PC-3 (cell line): ENCODE results near the gene CBARP. TPM values are rescaled to one million over a fixed set of nuclear protein-coding genes. Genes with fewer than 3 reads are reported as not detected.

ENCODE experiments used
- ATAC-seq: fragments of 200-7000 bp; cut with Tn5 transposase; 2 replicates; pipeline ENCODE4 v1.9.1; 2020; ENCODE audit warnings: mild to moderate bottlenecking, moderate library complexity
- BruUV-seq: library from RNA; stranded (reverse); fragments of 400-500 nt; replicated peaks from 2 replicates; lab custom pipeline; 2021; lab: Mats Ljungman, UMichigan
- CTCF ChIA-PET: fragments of 300-600 bp; sonication (Branson Sonifier 250); formaldehyde crosslinking; loops from one replicate; lab custom pipeline; 2022; ENCODE audit warnings: antibody characterized with exemption; lab: Charles Lee
- POLR2A ChIA-PET: fragments of 300-600 bp; sonication (Branson Sonifier 250); formaldehyde crosslinking; loops from one replicate; lab custom pipeline; 2022; ENCODE audit warnings: antibody characterized with exemption; ENCODE audit not compliant: unreplicated experiment; lab: Charles Lee
- DNase-seq: peaks from one replicate; pipeline ENCODE4 v3.0.0-alpha.2; 2015
- H2AFZ ChIP-seq: fragments of 300-600 bp; sonication (generic); 2 replicates; pipeline ENCODE4 v1.6.0; 2016; ENCODE audit warnings: antibody characterized with exemption, low read length
- H3F3A ChIP-seq: fragments of 300-600 bp; sonication (generic); one replicate; pipeline ENCODE4 v1.6.0; 2017; ENCODE audit warnings: antibody characterized with exemption, low read length, control low read depth, mild to moderate bottlenecking; ENCODE audit not compliant: unreplicated experiment
- H3K27ac ChIP-seq: fragments of 300-600 bp; sonication (generic); 2 replicates; pipeline ENCODE4 v1.5.1; 2016; ENCODE audit warnings: mild to moderate bottlenecking, low read length
- H3K27me3 ChIP-seq: fragments of 300-600 bp; sonication (generic); 2 replicates; pipeline ENCODE4 v1.6.1; 2016; ENCODE audit warnings: low read length, mixed read lengths
- H3K36me3 ChIP-seq: fragments of 300-600 bp; sonication (generic); 2 replicates; pipeline ENCODE4 v1.6.1; 2016; ENCODE audit warnings: low read depth, mixed run types, low read length, mixed read lengths
- H3K4me1 ChIP-seq: fragments of 300-600 bp; sonication (generic); 2 replicates; pipeline ENCODE4 v1.5.1; 2016; ENCODE audit warnings: low read length; ENCODE audit not compliant: insufficient read depth
- H3K4me2 ChIP-seq: fragments of 300-600 bp; sonication (generic); 2 replicates; pipeline ENCODE4 v1.6.0; 2016; ENCODE audit warnings: low read length
- H3K4me3 ChIP-seq: fragments of 300-600 bp; sonication (generic); 2 replicates; pipeline ENCODE4 v1.5.1; 2016; ENCODE audit warnings: mild to moderate bottlenecking, low read length, mixed read lengths
- H3K79me2 ChIP-seq: fragments of 300-600 bp; sonication (generic); 2 replicates; pipeline ENCODE4 v1.6.1; 2017; ENCODE audit warnings: low read length, mixed read lengths
- H3K9ac ChIP-seq: fragments of 300-600 bp; sonication (generic); 2 replicates; pipeline ENCODE4 v1.6.0; 2016; ENCODE audit warnings: mild to moderate bottlenecking, low read length
- H3K9me2 ChIP-seq: fragments of 300-600 bp; sonication (generic); replicated peaks from 2 replicates; pipeline ENCODE4 v1.6.1; 2016; ENCODE audit warnings: mixed run types, low read length, mixed read lengths
- H3K9me3 ChIP-seq: fragments of 300-600 bp; sonication (generic); 2 replicates; pipeline ENCODE4 v1.6.1; 2016; ENCODE audit warnings: low read length, mixed read lengths
- H4K20me1 ChIP-seq: fragments of 300-600 bp; sonication (generic); 2 replicates; pipeline ENCODE4 v1.6.1; 2016; ENCODE audit warnings: low read length, mixed read lengths
- CTCF ChIP-seq: fragments of 300-600 bp; sonication (generic); conservative IDR thresholded peaks from 2 replicates; pipeline ENCODE4 v1.5.1; 2017; ENCODE audit warnings: antibody characterized with exemption, low read depth, mild to moderate bottlenecking, low read length
- EZH2 ChIP-seq: fragments of 300-600 bp; sonication (generic); IDR thresholded peaks from one replicate; pipeline ENCODE4 v1.6.1; 2017; ENCODE audit warnings: antibody characterized with exemption, mild to moderate bottlenecking, low read length; ENCODE audit not compliant: unreplicated experiment
- EZH2phosphoT487 ChIP-seq: fragments of 300-600 bp; sonication (generic); IDR thresholded peaks from 2 replicates; pipeline ENCODE4 v1.6.1; 2018; ENCODE audit warnings: mild to moderate bottlenecking, antibody characterized with exemption, low read length, borderline replicate concordance
- intact Hi-C: fragments of 100-400 bp; cut with micrococcal nuclease; formaldehyde crosslinking; loops from 2 replicates; pipeline ENCODE4 v1.9.0; 2023
- total RNA-seq: library from RNA; depleted of rRNA; stranded (reverse); fragments of >200 nt; gene quantifications from 2 replicates; pipeline ENCODE4 v1.2.3, GENCODE V29; 2014

The CBARP gene
- total RNA-seq, 1 experiment from 2014 or later: 3.3 TPM

- peaks cover 14% of the 10 kb centered on the region for H3F3A ChIP-seq
- no peak overlapping the region for H2AFZ ChIP-seq
- no peaks in the 10 kb centered on the region for H3K9me3 ChIP-seq
- H3K9me2 ChIP-seq: no peaks in the 10 kb centered on the region
- no peak overlapping the region for H3K9ac ChIP-seq
- no peak for DNase-seq
- H3K27ac ChIP-seq: no peak overlapping the region
- peaks cover 43% of the 10 kb centered on the region for H3K79me2 ChIP-seq
- ChIA-PET POLR2A (no interaction called here), CTCF (interaction anchor here (0.5 kb wide), 1 partner anchor 9 kb away, joined by 7 read pairs; no protein-coding TSS in a partner anchor)
- ATAC-seq: no peak
- H3K4me1 ChIP-seq: peaks cover 44% of the 10 kb centered on the region
- no peak overlapping the region for H3K4me2 ChIP-seq
- peaks cover 3% of the 10 kb centered on the region; the same call in 1 of the 2 replicates for H4K20me1 ChIP-seq
- no peak overlapping the region for H3K4me3 ChIP-seq
- intact Hi-C loops: no loop called here
- H3K27me3 ChIP-seq: no peaks in the 10 kb centered on the region
- BruUV-seq: no TSS peak
- H3K36me3 ChIP-seq: peaks cover 33% of the 10 kb centered on the region
- no peak for TF ChIP-seq CTCF
- no peak for TF ChIP-seq EZH2
- TF ChIP-seq EZH2phosphoT487: no peak
Observed at GRCh38 chr19:1257475-1258162, 19.8 kb upstream of the CBARP start.

- TF ChIP-seq EZH2 (no peak), CTCF (no peak), EZH2phosphoT487 (no peak)
- H3K4me2 ChIP-seq: no peak overlapping the region
- DNase-seq (no peak), ATAC-seq (no peak)
- BruUV-seq: no TSS peak
- no peak overlapping the region for H3K4me3 ChIP-seq
- H3K9ac ChIP-seq: no peak overlapping the region
- H3K27ac ChIP-seq: no peak overlapping the region
- no peak overlapping the region for H2AFZ ChIP-seq
- peaks cover 3% of the 10 kb centered on the region; the same call in 1 of the 2 replicates for H4K20me1 ChIP-seq
- H3K36me3 ChIP-seq: peaks cover 33% of the 10 kb centered on the region
- peaks cover 37% of the 10 kb centered on the region for H3K4me1 ChIP-seq
- intact Hi-C loops: no loop called here
- ChIA-PET CTCF (interaction anchor here (0.5 kb wide), 1 partner anchor 10 kb away, joined by 7 read pairs; no protein-coding TSS in a partner anchor), POLR2A (no interaction called here)
- no peaks in the 10 kb centered on the region for H3K27me3 ChIP-seq
- H3K9me3 ChIP-seq: no peaks in the 10 kb centered on the region
- H3K9me2 ChIP-seq: no peaks in the 10 kb centered on the region
- H3F3A ChIP-seq: peaks cover 14% of the 10 kb centered on the region
- peaks cover 46% of the 10 kb centered on the region for H3K79me2 ChIP-seq
Observed at GRCh38 chr19:1256646-1257474, 19.1 kb upstream of the CBARP start.
